ENCODE measurements around the gene KRTAP10-10. TPM values are rescaled to one million over a fixed set of nuclear protein-coding genes. Genes with fewer than 3 reads are reported as not detected.

The KRTAP10-10 gene
- total and polyA plus RNA-seq, 2 of the 8 experiments (the other 6 are each of a cell fraction or from before 2014, with no cell fraction given) = not detected

- no peak for TF ChIP-seq SIN3A (conservative IDR thresholded peaks at IDR 0.05 in 1 of 2, IDR thresholded peaks at IDR 0.05 in 1 of 2; ENCODE audit: low read depth in 1 of 2, low read length in 2 of 2)
- no peak for TF ChIP-seq CTCF (IDR thresholded peaks at IDR 0.05; ENCODE audit: control extremely low read depth in 1 of 3, insufficient read depth in 1 of 3, low read depth in 1 of 3, low read length in 3 of 3)
- TF ChIP-seq E2F6 (IDR thresholded peaks at IDR 0.05) = no peak
- no peak for TF ChIP-seq BRCA1 (IDR thresholded peaks at IDR 0.05; ENCODE audit: low read depth, low read length)
- TF ChIP-seq GABPA (IDR thresholded peaks at IDR 0.05; ENCODE audit: borderline replicate concordance, insufficient read depth, low read length) = no peak
- no peak for TF ChIP-seq POLR2A (IDR thresholded peaks at IDR 0.05; ENCODE audit: control extremely low read depth in 1 of 2, low read depth in 2 of 2, low read length in 2 of 2)
- TF ChIP-seq CTBP2 (IDR thresholded peaks at IDR 0.05; ENCODE audit: borderline replicate concordance, insufficient read depth, insufficient read length, low read length) = no peak
- TF ChIP-seq JUN (IDR thresholded peaks at IDR 0.05; ENCODE audit: low read depth, low read length) = no peak
- no peak for TF ChIP-seq CBX5 (IDR thresholded peaks at IDR 0.05; ENCODE audit: low read depth, low read length)
- ChIA-PET POLR2A (ENCODE audit: partially characterized antibody) (no interaction called here), CTCF (ENCODE audit: partially characterized antibody) (no interaction called here)
- Histone ChIP-seq H3K4me1 (replicated peaks in 1 of 4; ENCODE audit: control insufficient read depth in 3 of 4, insufficient read depth in 4 of 4, low read length in 3 of 4) (no peaks in the 10 kb centered on the region; a peak in 1 of 7 replicates), H3K4me2 (ENCODE audit: insufficient read depth in 1 of 2, low read depth in 2 of 2, low read length in 2 of 2) (no peak overlapping the region), H3K4me3 (ENCODE audit: extremely low read depth in 1 of 4, insufficient read depth in 2 of 4, low read depth in 3 of 4, low read length in 4 of 4) (no peak overlapping the region), H3K18ac (ENCODE audit: extremely low read depth, low read length) (no peak overlapping the region), H3K36me3 (ENCODE audit: control insufficient read depth in 2 of 4, insufficient read depth in 4 of 4, low read length in 3 of 4) (no peaks in the 10 kb centered on the region), H2BK15ac (ENCODE audit: low read length) (no peak overlapping the region), H2BK120ac (replicated peaks; ENCODE audit: low read depth, low read length) (no peak overlapping the region), H2AK5ac (ENCODE audit: low read depth, low read length) (no peak overlapping the region), H3K56ac (replicated peaks; ENCODE audit: insufficient read length, low read depth, low read length) (no peak overlapping the region), H3K4ac (replicated peaks; ENCODE audit: insufficient read length, low read depth, low read length) (no peak overlapping the region), H2BK12ac (ENCODE audit: low read depth, low read length) (no peak overlapping the region), H3K9me3 (ENCODE audit: insufficient read depth in 2 of 2, low read depth in 1 of 2, low read length in 1 of 2) (peaks cover 3 to 10% of the 10 kb centered on the region in 2 experiments; a peak in 3 of 4 replicates), H3K79me2 (ENCODE audit: control insufficient read depth in 1 of 2, insufficient read depth in 2 of 2, low read length in 2 of 2) (no peaks in the 10 kb centered on the region), H4K20me1 (replicated peaks in 1 of 2; ENCODE audit: control insufficient read depth in 1 of 2, insufficient read depth in 2 of 2, low read length in 2 of 2) (peaks cover 0 to 3% of the 10 kb centered on the region in 2 experiments), H3K27ac (ENCODE audit: low read depth, low read length) (no peak overlapping the region), H3K27me3 (replicated peaks in 1 of 4; ENCODE audit: control insufficient read depth in 3 of 4, extremely low read depth in 1 of 4, insufficient read depth in 3 of 4, low read length in 3 of 4) (no peaks in the 10 kb centered on the region), H3K23me2 (ENCODE audit: low read depth, low read length) (no peaks in the 10 kb centered on the region), H3K14ac (ENCODE audit: insufficient read length) (no peak overlapping the region), H4K8ac (ENCODE audit: extremely low read depth, insufficient read depth, low read length) (no peak overlapping the region; the same call in 1 of the 2 replicates), H3K9ac (replicated peaks in 1 of 4; ENCODE audit: extremely low read depth in 1 of 4, low read depth in 3 of 4, low read length in 3 of 4) (no peak overlapping the region), H4K91ac (replicated peaks; ENCODE audit: insufficient read length, low read length) (no peak overlapping the region), H3K79me1 (ENCODE audit: low read depth, low read length) (no peaks in the 10 kb centered on the region), H2BK5ac (ENCODE audit: low read depth, low read length) (0 out of 2 replicates have a peak overlapping the region, but pooled peaks have one; percentile 9), H4K5ac (ENCODE audit: insufficient read length, low read depth, low read length) (no peak overlapping the region), H2AFZ (ENCODE audit: low read length) (no peak overlapping the region), H3K23ac (ENCODE audit: insufficient read length) (no peak overlapping the region), H2BK20ac (ENCODE audit: low read length) (no peak overlapping the region)
- FAIRE-seq (no peak), DNase-seq (ENCODE audit: low read depth in 1 of 2, low spot score in 2 of 2) (no peak)
- WGBS, 2 experiments (ENCODE audit: extremely low coverage in 1 of 2, insufficient coverage in 1 of 2, insufficient read length in 1 of 2, insufficient replicate concordance in 2 of 2, low coverage in 1 of 2, low lambda C conversion rate in 2 of 2, missing lambda C conversion rate in 1 of 2) = 86% methylated on average over 13 of the region's 15 CpGs; no CpG with 5 or more reads in 1 of the 2 experiments
These were observed 743 bp upstream of the KRTAP10-10 start for GRCh38 chr21:44636209-44637017.

All from H1 (cell line).